ENCODE data around the gene TFF2.

TFF2 gene

DNA sequence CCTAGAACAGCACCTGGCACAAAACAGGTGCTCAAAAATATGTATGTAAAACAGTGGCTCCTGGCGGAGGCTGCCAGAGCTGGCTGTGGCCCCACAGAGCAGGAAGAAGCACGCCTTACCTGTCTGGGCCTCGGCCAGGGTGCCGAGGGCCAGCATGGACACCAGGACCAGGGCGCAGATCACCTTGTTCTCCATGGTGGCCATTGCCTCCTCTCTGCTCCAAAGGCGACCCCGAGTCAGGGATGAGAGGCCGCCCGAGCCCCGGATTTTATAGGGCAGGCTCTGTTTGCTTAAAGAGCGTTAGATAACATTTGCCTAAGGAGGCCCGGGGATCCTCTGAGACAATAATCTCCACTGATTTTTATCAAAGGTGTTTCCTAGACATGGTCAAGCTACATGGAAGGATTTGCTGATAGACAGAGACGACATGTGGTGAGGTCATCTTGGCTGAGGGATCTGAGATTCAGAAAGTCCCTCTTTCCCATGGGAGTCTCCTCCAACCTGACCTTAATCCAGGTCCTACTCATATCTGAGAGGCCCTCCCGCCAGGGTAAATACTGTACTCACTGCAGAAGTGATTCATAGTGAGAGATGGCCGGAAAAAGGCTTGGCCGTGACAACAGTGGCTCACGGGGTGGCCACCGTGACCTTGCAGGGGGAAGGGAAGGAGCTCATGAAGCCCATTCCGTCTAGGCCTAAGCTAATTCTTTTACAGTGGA lies 15.7 kb upstream of the TFF2 start, which contains the start of gene TFF1:
TFF1 (minus strand) TSS at position 244 of the 719 bp plus-strand sequence; CDS start at position 204, 40 bp downstream.
- no peak for DNase-seq (ENCODE audit: low spot score)

- DNase-seq (ENCODE audit: low spot score), result no peak
Measured at GRCh38 chr21:42365770-42366169, 15.0 kb upstream of the TFF2 start.

GRCh38 chr21:42364304-42364865 lies 13.6 kb upstream of the TFF2 start:
- DNase-seq (ENCODE audit: low spot score), result no peak

- DNase-seq (ENCODE audit: low spot score), result no peak
Measured at GRCh38 chr21:42363312-42363711, 12.5 kb upstream of the TFF2 start.

- DNase-seq (ENCODE audit: low spot score), result no peak
Measured at GRCh38 chr21:42362700-42363099, 11.9 kb upstream of the TFF2 start.

DNA sequence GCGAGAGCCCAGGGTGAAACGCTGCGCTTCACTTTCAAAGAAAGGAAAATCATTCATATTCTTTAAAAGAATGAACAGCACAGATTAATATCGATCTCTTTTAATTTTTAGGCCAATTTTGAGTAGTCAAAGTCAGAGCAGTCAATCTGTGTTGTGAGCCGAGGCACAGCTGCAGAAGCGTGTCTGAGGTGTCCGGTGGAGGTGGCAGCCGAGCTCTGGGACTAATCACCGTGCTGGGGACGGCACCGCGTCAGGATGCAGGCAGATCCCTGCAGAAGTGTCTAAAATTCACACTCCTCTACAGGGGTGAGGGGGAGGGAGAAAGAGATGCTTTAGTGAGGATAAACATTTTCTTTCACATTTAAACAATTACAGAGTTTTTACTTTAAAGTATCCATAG lies 11.4 kb upstream of the TFF2 start:
- DNase-seq (ENCODE audit: low spot score), result no peak

- DNase-seq (ENCODE audit: low spot score), result no peak
Measured at GRCh38 chr21:42361286-42361685, 10.5 kb upstream of the TFF2 start.

DNA sequence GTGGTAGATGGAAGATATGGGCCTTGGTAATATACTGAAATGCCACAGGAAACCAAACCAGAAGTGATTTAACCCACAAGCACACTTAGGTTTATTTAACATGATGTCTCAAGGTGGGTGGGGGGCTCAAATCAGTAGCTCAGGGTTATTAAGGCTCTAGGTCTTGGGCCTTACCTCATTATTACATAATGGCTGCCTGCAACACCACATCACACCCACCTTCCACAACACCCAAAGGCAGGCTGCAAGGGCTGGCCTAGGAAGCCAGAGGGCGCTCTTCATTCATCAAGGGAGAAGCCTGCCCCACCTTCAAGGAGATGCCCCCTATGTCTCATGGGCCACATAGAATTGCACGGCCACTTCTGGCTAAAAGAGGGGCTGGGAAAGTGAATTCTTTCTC lies 9.5 kb upstream of the TFF2 start:
- DNase-seq (ENCODE audit: low spot score), result no peak

DNA sequence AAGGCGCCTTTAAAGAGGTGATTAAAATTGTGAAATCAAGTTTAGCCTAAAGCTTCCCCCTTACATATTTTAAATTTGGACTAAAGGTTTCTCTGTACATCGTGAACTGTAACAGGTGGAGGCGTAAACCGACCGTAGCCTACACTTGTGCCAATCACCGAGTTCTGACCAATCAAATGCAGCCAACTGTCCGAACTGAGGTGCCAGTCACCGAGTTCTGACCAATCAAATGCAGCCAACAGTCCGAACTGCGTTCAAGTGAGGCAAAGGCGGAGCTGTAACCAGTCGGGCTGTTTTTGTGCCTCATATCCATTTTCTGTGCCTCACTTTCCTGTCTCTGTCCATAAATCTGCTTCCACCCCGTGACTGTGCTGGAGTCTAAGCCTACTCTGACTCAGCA lies 8.1 kb upstream of the TFF2 start:
- DNase-seq (ENCODE audit: low spot score), result no peak

DNA sequence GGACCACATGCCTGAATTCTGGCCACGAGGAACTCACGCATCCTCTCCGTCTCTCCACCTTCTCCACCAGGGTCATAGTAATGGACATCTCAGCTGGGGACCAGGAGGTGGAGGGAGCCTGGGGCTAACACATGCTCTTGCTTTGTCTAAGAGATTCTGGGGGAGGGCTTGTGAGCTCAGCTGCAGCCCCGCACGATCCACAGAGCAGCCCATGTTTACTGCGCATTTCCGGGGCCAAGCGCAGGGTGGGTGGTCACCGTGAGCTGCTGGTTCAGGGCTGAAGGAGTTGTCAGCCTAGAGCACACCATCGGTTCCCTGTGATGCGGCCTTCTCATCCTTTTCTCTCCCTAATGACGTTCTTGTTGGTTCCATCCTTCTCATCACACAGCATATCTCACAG lies 7.5 kb upstream of the TFF2 start:
- DNase-seq (ENCODE audit: low spot score), result no peak

DNA sequence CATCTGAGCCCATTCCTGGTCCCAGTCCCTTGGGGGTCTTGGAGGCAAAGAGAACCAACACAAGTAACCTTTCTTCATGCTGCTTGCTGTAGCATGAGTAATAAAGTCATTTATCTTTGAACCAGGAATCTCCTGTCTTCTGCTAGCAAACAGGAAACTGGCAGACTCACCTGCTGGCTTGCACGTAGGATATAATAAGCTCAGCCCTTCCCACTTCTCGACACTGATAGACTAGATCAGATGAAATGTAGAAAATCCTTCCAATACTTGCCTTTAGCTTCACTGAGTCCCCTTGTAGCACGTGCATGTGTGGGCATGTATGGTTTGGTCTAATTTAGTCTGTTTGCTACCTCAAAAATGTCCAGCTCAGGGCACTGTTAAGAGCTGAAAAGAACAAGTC lies 6.5 kb upstream of the TFF2 start:
- DNase-seq (ENCODE audit: low spot score), result no peak

GRCh38 chr21:42356650-42357049 lies 5.9 kb upstream of the TFF2 start:
- DNase-seq (ENCODE audit: low spot score), result no peak

DNA sequence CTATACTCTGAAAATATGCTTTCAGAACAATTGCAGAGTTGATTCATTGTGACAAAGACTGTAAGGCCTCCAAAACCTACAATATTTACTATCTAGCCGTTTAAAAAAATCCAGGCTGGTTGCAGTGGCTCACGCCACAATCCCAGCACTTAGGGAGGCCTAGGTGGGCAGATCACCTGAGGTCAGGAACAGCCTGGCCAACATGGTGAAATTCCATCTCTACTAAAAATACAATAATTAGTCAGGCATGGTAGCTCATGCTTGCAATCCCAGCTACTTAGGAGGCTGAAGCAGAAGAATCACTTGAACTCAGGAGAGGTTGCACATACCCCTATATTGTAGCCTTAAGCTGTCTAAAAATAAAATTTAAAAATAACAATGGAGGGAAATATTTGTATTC lies 5.3 kb upstream of the TFF2 start:
- no peak for DNase-seq (ENCODE audit: low spot score)

DNA sequence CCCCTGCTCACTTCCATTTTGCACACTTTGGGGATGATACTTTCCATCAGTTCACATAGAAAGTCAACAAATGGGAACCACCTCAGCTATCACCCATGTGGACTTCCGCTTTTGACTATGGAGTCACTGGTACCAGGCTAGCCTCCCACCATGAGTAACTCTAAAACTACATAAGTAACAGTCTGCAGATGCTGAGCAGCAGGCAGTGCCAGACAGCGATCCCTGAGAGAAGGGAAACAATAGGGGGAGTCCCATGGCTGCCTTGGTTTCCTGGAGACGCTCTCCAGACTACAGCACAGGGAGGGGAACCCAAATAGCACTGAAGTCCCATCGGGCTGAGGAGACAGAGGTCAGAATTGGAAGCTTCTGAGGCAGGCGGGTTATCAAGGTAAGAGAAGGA lies 2.8 kb upstream of the TFF2 start:
- no peak for DNase-seq (ENCODE audit: low spot score)

- DNase-seq (ENCODE audit: low spot score), result no peak
Measured at GRCh38 chr21:42352441-42353095, 1.8 kb upstream of the TFF2 start.

DNA sequence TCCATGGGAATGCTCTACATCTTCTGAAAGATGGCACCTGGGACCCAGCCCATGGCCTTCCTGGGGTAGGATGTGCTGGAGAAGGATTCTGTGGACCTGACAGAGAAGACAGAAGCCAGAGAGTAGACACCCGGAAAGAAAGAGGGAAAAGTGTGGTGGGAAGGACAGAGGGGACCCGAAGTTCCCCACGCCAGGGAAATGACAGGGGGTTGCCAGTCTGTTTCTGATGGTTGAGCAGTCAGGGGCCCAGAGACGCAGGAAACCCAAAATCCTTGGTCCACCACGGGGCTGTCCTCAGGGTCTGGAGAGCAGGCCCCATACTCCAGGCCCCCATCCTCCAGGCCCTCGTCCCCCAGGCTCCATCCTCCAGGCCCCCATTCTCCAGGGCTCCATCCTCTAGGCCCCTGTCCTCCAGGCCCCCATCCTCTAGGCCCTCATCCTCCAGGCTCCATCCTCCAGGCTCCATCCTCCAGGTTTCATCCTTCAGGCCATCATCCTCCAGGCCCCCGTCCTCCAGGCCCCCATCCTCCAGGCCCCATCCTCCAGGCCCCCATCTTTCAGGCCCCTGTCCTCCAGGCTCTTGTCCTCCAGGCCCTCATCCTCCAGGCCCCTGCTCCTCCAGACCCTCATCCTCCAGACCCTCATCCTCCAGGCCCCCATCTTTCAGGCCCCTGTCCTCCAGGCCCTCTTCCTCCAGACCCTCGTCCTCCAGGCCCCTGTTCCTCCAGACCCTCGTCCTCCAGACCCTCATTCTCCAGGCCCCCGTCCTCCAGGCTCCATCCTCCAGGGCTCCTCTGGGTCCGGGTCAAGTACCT lies 1.0 kb upstream of the TFF2 start:
- DNase-seq (ENCODE audit: low spot score), result no peak

- no peak for DNase-seq (ENCODE audit: low spot score)
Measured at GRCh38 chr21:42350318-42350910, 380 bp downstream of the TFF2 start.

DNA sequence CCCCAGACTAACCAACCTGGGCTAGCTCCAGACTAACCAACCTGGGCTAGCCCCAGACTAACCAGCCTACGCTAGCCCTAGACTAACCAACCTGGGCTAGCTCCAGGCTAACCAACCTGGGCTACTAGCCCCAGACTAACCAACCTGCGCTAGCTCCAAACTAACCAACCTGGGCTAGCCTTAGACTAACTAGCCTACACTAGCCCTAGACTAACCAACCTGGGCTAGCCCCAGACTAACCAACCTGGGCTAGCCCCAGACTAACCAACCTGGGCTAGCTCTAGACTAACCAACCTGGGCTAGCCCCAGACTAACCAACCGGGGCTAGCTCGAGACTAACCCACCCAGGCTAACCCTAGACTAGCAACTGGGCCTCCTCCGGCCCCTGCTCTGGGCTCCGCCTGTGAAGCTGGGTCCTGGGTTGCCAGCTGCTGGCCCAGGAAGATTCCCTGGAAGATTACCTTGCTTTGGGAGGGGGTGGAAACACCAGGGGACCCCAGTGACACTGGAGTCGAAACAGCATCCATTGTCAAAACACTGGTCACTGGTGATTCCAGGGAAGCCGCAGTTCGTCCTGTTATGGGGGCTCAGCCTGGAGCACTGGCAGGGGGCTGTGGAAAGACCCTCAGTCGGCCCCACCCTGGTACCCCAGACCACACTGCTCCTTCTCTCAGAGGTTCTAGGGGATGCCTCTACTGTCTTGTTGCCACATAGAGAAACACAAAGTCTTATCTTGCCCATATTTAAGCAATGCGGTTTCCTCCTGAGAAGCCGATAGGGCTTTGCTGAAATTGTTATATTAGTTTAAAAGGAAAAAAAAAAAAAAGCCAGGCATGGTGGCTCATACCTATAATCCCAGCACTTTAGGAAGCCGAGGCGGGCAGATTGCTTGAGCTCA lies 1.1 kb downstream of the TFF2 start:
- DNase-seq (ENCODE audit: low spot score), result no peak

DNA sequence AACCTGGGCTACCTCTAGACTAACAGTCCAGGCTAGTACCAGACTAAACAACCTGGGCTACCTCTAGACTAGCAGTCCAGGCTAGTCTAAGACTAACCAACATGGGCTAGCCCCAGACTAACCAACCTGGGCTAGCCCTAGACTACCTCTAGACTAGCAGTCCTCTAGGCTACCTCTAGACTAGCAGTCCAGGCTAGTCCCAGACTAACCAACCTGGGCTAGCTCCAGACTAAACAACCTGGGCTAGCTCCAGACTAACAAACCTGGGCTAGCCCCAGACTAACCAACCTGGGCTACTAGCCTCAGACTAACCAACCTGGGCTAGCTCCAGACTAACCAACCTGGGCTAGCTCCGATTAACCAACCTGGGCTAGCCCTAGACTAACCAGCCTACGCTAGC lies 2.0 kb downstream of the TFF2 start:
- no peak for DNase-seq (ENCODE audit: low spot score)

DNA sequence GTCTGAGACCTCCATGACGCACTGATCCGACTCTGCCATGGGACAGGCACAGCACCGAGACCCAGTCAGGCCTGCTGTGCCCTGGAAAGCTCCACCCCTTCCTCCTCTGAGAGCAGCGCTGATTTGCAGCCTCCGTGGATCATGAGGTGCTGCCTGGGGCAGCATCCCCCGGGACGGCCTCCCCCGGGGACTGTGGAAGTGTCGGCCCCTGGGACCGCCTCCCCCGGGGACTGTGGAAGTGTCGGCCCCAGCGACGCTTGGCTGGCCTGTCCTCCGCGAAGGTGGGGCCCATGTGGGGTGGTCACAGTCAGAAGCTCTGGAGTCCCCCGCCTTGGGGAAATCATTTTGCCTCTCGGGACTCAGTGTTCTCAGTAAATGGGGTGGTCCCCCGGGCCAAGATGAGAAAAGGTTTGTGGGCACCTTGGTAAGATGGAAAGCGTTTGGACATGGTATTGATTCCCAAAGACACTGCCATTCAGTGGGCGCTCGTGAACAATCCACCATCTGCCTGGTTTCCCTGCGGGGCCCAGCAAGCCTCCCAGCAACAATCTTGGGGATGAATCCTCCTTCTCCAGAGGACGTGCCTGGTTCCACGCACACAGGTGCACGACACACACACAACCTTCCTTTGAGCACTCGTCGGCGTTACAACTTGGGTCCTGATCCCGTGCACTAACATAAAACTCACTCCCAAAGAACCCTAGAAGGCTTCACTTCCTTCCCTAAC lies 3.0 kb downstream of the TFF2 start:
- DNase-seq (ENCODE audit: low spot score), result no peak
